G401 (cell line): ENCODE data around the gene CXorf38. TPM values are rescaled to one million over a fixed set of nuclear protein-coding genes. Genes with fewer than 3 reads are reported as not detected.
"Not testable (repeated sequence)": the region's sequence is repeated elsewhere in the genome, so short reads cannot be mapped to it uniquely, and the experiment has no call there.

ENCODE experiments used
- DNase-seq: peaks from one replicate; pipeline ENCODE4 v3.0.0-alpha.2; 2015; ENCODE audit warnings: low spot score
- in situ Hi-C: cut with HindIII; loops from 2 replicates; pipeline ENCODE4 v1.10.0; 2016; ENCODE audit warnings: low sequenced_read_pairs, mixed read lengths
- total RNA-seq: library from RNA; depleted of rRNA; stranded (reverse); fragments of >200 nt; shearing (Covaris generic); gene quantifications from 2 replicates; pipeline ENCODE4 v1.2.3, GENCODE V29; 2014

Gene CXorf38
- total RNA-seq, 1 experiment from 2014 or later: 11.9 TPM

DNA sequence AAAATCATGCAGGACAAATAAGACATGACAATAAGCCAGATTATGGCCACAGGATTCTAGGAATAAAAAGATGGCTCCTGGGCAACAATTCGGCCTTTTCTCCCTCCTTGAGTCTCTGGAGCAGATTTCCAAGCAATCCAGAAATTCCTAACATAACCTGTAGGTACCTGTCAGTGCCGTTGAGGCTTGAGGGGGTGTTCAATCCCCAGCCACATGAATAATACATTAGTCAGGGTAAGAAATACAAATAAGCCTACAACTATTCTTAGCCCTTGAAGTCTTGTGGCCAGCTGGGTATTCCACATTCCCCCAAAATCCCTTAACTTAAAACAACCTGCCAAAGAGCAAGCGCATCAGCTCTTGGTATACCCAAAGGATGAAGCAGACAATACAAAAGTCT, 9.7 kb downstream of the CXorf38 start:
- in situ Hi-C loops: no loop called here
- no peak for DNase-seq

DNA sequence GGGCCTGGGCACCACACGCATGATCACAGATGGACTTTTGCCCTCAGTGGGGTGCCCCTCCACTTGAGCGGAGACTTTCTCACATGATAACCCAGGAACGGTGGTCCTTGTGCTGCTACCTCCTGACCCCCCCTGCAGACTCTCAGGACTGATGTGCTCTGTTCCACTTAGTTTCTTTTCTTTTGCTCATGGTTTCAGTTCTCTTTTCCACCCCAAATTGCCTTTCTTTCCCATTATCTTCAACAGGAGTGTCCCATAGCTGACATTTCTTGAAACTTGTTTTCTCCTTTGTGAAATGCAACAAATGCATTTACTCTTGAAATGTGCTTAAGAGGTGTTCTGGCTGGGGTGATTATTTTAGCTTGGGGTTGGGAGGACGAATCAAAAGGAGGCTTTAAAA, 15.2 kb downstream of the CXorf38 start:
- in situ Hi-C loops: no loop called here
- no peak for DNase-seq

DNA sequence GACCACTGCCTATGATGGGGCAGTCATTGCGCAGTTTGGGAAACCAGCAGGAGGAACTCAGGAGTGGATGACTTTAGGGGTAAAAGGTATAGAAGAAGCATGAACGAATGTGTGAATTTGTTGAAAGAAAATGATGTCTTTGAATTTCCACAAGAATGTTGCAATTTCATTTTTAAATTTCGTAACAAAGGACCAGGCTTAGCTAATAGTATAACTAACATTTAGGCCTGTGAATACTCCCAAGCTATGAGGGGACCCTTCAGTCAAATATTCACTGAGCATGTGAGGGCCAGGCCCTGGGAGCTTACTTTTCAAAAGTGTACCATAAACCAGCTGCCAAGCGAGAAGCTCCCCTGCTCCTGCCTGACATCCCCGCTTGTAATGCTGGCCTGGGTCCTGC, 18.9 kb downstream of the CXorf38 start:
- in situ Hi-C loops: no loop called here
- no peak for DNase-seq

- in situ Hi-C loops: no loop called here
- DNase-seq: no peak
Observed at GRCh38 chrX:40625294-40625693, 22.1 kb downstream of the CXorf38 start.

DNA sequence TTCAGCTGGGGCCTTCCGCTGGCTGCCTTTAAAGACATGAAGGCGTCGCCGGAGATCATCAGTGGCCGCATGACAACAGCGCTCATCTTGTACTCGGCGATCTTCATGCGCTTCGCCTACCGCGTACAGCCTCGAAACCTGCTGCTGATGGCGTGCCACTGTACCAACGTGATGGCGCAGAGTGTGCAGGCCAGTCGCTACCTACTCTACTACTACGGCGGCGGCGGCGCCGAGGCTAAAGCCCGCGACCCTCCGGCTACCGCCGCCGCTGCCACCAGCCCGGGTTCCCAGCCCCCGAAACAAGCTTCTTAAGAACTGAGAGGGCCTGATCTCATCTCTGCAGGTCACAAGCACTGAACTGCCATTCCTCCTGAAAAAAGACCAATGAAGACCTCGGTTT, 23.7 kb downstream of the CXorf38 start:
- in situ Hi-C loops: no loop called here
- DNase-seq: no peak

DNA sequence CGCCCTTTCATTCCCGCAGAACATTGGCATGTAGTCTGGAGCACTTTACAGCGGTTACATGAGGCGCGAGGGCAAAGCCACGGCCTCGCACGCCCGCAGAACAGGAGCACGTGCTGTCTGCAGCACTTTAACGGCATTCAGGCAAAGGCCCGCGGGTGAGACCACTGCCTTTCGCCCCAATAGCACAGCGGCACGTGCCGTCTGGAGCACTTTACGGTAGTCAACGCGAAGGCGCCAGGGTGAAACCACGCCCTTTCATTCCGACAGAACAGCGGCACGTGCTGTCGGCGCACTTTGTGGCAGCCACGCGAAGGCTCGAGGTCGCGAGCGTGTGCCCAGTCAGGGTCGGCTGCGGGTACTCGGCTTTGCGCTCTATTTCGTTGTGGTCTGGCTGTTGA, 24.2 kb downstream of the CXorf38 start, which contains the start of gene MPC1L:
Gene MPC1L (plus strand): TSS at position 290 of the 398 bp plus-strand sequence. CDS start 138 bp downstream, outside the sequence.
- DNase-seq: no peak
- in situ Hi-C loops: no loop called here

DNA sequence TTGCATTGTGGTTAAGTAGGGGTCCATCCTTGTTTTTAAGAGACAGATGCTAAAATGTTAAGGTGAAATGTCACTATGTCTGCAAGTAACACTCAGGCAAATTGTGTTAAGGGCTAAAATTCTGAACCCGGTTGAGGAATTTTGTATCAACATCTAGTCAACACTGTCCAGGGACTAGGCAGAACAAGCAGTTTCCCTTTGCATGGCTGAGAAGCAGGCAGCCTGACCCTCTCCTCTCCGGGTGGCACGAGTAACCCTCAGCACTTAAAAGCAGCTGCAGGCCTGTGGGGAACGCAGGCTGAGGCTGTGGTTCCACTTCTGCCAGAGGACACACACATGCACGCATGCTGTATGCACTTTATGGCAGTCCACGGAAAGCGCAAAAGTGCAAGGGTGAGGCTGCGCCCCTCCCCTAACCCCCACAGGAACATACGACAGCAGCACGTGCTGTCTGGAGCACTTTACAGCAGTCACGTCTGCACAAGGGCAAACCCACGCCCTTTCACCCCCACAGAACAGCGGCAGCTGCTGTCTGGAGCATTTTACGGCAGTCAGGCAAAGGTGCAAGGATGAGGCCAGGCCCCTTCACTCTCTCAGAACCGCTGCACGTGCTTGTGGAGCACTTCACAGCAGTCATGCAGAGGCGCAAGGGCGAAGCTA, 24.8 kb downstream of the CXorf38 start:
- in situ Hi-C loops: no loop called here
- DNase-seq: no peak

- DNase-seq: no peak
- in situ Hi-C loops: no loop called here
Observed at GRCh38 chrX:40617566-40617965, 29.8 kb downstream of the CXorf38 start.

GRCh38 chrX:40615976-40616375, 31.4 kb downstream of the CXorf38 start:
- in situ Hi-C loops: no loop called here
- no peak for DNase-seq

DNA sequence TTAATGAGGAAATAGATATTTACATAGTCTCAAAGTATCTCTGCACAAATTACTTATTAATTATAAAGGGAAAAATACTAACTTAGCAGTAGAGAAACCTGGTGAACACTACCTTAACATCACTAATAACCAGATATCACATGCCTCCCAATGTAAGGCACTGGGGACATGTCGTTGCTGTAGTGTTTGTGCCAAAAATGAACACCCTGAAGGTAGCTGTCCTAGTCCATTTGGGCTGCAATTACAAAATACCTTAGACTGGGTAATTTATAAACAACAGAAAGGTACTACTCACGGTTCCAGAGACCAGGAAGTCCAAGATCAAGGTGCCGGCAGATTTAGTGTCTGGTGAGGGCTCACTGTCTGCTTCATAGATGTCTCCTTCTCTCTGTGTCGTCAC, 34.9 kb downstream of the CXorf38 start:
- in situ Hi-C loops: no loop called here

GRCh38 chrX:40607381-40607780, 40.0 kb downstream of the CXorf38 start:
- DNase-seq: no peak
- in situ Hi-C loops: no loop called here

More for the DNA sequence above, 34.9 kb downstream of the CXorf38 start:
- DNase-seq: no peak

DNA sequence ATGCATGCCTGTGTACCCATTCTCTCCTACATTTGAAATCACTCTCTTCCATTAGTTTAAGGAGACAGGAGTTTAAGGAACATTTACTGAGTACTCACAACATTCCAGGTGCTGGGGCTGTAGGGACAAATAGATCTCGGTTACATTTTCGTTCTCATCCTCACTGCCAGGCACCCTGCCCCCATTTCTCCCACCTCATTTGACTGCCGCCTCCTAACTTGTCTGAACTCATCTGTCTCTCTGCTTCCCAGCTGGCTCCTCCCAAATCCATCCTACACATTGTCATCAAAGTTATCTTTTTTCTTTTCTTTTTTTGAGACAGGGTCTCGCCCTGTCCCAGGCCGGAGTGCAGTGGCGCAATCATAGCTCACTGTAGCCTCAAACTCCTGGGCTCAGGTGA, 43.9 kb downstream of the CXorf38 start:
- DNase-seq: no peak

DNA sequence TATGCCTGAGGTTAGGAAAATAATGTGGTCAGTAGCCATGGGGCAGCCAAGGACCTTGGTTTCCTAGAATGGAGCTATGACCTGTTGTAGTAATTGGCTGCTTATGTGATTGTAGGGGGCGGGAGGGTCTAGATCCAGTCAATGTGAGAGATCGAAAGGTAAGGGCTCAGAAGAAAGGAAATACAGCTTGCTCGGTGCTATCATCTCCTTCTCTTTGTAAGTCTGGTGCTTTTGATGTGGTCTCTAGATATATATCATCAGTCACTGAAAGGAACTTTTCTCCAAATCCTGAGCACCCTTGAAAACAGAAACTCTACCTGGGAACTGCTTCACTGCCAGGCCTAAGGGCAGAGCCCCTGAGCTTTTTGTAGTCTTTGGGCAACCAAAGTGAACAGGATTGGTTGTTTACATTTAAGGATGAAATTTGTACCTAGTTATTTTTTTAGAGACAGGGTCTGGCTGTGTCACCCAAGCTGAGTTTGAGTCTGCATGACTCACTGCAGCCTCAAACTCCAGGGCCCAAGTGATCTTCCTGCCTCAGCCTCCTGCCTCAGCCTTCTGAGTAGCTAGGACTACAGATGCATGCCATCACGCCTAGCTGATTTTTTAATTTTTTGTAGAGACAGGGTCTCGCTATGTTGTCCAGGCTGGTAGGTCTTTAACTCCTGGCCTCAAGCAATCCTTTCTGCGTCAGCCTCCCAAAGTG, 57.6 kb downstream of the CXorf38 start:
- DNase-seq, in situ Hi-C loops: not testable (repeated sequence)

More for the DNA sequence above, 43.9 kb downstream of the CXorf38 start:
- in situ Hi-C loops: no loop called here

GRCh38 chrX:40587623-40588022, 59.7 kb downstream of the CXorf38 start:
- in situ Hi-C loops, DNase-seq: not testable (repeated sequence)

DNA sequence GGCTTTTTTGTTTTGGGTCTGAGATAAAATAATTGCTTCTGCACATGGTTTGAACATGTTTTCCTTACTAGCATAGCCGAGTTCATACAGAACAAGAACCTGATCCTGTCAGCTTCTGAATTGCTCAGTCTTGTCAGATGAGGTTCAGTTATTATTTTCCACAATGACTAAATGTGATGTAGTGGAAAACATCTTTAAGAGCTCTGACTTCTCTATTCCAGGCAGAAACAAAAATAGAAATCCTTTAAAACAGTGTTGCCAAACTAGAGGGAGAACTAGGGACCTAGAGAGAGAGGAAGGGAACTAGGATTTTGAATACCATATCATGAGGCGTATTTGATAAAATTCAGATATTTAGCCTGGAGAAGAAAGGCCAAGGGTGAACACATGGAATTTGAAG, 64.5 kb downstream of the CXorf38 start:
- no peak for DNase-seq
- in situ Hi-C loops: no loop called here

GRCh38 chrX:40582178-40582577, 65.2 kb downstream of the CXorf38 start:
- in situ Hi-C loops: not testable (repeated sequence)

DNA sequence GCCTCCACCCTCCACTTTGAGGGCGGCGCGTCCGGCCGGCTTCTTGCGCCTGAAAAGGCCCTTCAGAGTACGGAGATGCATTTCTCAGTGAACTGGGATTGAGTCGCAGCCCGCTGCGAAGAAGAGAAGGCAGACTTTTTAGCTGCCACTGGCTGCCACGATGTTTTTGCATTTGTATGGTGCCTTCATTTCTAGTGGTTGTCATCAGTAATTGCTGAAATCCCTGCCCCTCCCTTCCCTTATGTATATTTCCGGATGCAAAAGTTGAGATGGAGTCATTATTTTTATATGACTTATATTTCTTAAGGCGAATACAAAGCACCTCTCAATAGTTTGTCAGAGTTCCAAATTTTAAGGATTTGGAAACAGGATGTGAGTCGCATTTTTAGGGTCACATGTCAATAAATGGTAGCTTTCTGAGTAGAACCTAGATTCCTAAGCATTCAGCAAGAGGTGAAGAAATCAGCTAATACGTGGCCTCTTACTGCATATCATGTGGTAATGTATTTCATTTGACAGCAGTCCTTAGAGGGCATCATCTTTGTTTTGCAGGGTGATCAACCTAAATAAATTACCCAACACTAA, 65.9 kb downstream of the CXorf38 start:
- no peak for DNase-seq

More at GRCh38 chrX:40582178-40582577, 65.2 kb downstream of the CXorf38 start:
- not testable (repeated sequence) for DNase-seq

DNA sequence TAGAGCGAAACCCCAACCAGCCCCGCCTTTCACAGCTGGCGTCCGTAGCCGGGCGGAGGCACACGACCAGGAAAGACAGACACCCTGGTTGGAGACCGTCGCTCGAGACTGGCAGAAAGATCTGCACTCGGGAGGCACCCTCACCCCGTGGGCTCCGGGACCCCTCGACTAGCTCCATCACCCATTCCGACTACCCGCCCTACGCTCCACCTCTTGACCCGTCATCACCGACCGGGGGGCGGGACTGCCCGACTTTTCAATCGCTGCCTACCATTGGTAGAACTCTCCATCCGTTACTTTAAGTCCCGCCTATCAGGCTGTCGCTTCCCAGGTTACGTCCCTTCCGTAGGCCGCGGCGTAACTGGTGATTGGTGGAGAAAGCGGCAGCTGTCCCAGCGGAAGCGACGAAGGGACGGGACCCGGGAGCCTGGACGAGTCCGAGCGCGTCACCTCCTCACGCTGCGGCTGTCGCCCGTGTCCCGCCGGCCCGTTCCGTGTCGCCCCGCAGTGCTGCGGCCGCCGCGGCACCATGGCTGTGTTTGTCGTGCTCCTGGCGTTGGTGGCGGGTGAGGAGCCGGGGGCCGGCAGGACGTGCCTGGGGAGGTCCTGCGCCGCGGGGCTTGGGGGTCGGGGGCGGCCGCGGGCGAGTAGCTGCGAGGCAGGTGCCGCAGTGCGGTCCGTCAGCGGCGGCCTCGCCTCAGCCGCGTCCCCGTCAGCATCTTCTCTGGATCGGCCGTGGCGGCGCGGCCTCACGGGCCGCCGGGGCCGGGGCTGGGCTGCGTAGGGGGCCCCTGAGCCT, 66.6 kb downstream of the CXorf38 start, which contains the start of gene ATP6AP2:
Gene ATP6AP2 (plus strand): TSS at position 434 of the 799 bp plus-strand sequence. CDS start 96 bp downstream, at position 530.
- in situ Hi-C loops: no loop called here

More for the DNA sequence above, 65.9 kb downstream of the CXorf38 start:
- in situ Hi-C loops: no loop called here

GRCh38 chrX:40579900-40580536, 67.3 kb downstream of the CXorf38 start:
- in situ Hi-C loops: no loop called here
- no peak for DNase-seq

More for the DNA sequence above, 66.6 kb downstream of the CXorf38 start, which contains the start of gene ATP6AP2:
- DNase-seq: peak; percentile 94
